ENCODE measurements around the gene CFAP73.

DNA sequence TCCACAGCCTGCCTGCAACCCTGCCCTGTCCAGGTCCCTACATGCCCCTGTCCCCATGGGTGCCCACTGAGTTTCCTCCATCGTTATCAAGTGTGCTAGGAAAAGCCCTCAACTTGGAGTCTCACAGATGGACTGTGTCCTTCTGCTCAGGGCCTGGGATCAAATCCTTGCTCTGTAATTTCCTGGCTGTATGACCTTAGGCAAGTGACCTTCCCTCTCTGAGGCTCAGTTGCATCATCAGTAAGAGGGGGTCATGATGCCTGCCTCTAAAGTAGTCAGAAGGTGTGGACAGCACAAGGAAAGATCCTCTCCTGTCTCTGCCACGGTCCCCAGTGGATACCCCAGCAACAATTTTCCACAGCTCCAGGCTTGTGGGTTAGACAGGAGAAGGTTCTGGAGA lies 36.1 kb upstream of the CFAP73 start:
- TF ChIP-seq CTCF (IDR thresholded peaks at IDR 0.05 in 8 of 11, conservative IDR thresholded peaks at IDR 0.05 in 3 of 11), result no peak
- TF ChIP-seq POLR2A (IDR thresholded peaks at IDR 0.05), result no peak
